ENCODE data around the gene MOSPD3. TPM values are rescaled to one million over a fixed set of nuclear protein-coding genes. Genes with fewer than 3 reads are reported as not detected.

The MOSPD3 gene
- total RNA-seq, 1 donor from 2014 or later: 14.7 TPM

GRCh38 chr7:100640517-100641440 lies 28.4 kb downstream of the MOSPD3 start:
- H3K27me3 ChIP-seq: no peaks in the 10 kb centered on the region
- no peaks in the 10 kb centered on the region for H3K9me3 ChIP-seq
- no peaks in the 10 kb centered on the region for H3K4me1 ChIP-seq
- peak; percentile 16 for ATAC-seq
- H3K27ac ChIP-seq: no peak overlapping the region
- no peaks in the 10 kb centered on the region for H3K36me3 ChIP-seq
- TF ChIP-seq, protein P1, sequence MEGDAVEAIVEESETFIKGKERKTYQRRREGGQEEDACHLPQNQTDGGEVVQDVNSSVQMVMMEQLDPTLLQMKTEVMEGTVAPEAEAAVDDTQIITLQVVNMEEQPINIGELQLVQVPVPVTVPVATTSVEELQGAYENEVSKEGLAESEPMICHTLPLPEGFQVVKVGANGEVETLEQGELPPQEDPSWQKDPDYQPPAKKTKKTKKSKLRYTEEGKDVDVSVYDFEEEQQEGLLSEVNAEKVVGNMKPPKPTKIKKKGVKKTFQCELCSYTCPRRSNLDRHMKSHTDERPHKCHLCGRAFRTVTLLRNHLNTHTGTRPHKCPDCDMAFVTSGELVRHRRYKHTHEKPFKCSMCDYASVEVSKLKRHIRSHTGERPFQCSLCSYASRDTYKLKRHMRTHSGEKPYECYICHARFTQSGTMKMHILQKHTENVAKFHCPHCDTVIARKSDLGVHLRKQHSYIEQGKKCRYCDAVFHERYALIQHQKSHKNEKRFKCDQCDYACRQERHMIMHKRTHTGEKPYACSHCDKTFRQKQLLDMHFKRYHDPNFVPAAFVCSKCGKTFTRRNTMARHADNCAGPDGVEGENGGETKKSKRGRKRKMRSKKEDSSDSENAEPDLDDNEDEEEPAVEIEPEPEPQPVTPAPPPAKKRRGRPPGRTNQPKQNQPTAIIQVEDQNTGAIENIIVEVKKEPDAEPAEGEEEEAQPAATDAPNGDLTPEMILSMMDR (IDR thresholded peaks at IDR 0.05): no peak
- intact Hi-C loops (cut with DNase I): no loop called here
- H3K4me3 ChIP-seq: no peak overlapping the region
- no peak for DNase-seq

DNA sequence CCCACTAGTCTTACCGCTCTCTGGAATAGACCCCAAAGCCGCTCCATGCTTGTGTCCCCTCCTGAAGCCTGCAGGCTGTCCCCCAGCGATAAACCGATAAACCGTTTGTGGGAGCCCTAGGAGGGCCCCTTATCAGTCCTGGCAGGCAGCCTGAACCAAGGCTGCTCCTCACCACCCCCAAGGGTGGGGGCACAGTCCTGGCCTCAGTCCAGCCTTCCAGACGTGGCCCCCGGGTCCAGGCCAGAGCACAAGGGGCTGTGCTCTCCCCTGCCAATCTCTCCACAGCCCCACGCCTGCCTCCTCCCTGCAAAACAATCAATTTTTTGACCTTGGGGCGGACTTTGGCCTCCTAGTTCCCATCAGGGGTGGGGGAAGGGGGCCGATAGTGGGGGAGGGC lies 29.1 kb downstream of the MOSPD3 start, which contains the start of gene TFR2:
Gene TFR2 (minus strand): TSS at position 90 of the 397 bp plus-strand sequence. CDS start 43 bp downstream, at position 47.
- DNase-seq (no peak), ATAC-seq (no peak)
- Histone ChIP-seq H3K27me3 (peaks cover under 1% of the 10 kb centered on the region), H3K4me3 (no peak within 1 kb of the TSS), H3K36me3 (no peaks in the 10 kb centered on the region), H3K4me1 (no peaks in the 10 kb centered on the region), H3K9me3 (no peaks in the 10 kb centered on the region), H3K27ac (no peak within 1 kb of the TSS)
- TF ChIP-seq, protein P1 (IDR thresholded peaks at IDR 0.05): no peak
- intact Hi-C loops (cut with DNase I): no loop called here

DNA sequence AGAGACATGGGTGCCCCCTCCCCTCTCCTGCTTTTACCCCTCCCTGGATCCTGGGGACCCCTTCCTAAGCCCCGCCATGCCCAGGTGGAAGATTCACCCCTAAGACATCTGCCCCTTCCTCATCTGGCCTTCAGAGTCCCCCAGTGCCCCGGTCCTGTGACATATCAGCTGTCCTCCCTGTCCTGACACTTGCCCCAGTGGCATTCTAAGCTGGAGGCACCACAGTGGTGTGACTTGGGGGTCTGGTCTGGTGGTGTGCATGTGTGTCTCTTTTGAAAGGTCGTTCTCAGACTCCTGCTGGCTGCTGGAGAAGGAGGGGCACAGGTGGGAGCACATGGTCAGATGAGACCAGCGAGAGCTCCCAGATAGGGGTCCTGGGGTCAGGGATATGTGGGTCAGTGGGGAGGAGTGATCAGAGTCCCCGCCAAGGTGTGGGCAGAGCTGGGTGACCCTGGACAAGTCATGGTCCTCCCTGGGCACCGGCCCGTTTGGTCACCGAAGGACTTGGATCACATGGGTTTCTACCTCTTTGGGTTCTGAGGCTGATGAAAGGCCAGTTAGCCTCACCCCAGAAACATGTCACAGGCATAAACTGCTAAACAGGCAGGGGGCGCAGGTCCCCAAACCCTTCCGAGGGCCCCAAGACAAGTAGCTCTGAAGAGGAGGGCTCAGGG lies 29.7 kb downstream of the MOSPD3 start:
- TF ChIP-seq, protein P1 (IDR thresholded peaks at IDR 0.05): no peak
- Histone ChIP-seq H3K36me3 (no peaks in the 10 kb centered on the region), H3K27me3 (peaks cover 6% of the 10 kb centered on the region), H3K27ac (no peak overlapping the region), H3K9me3 (no peaks in the 10 kb centered on the region), H3K4me1 (no peaks in the 10 kb centered on the region), H3K4me3 (no peak overlapping the region)
- DNase-seq (no peak), ATAC-seq (no peak)
- intact Hi-C loops (cut with DNase I): no loop called here

DNA sequence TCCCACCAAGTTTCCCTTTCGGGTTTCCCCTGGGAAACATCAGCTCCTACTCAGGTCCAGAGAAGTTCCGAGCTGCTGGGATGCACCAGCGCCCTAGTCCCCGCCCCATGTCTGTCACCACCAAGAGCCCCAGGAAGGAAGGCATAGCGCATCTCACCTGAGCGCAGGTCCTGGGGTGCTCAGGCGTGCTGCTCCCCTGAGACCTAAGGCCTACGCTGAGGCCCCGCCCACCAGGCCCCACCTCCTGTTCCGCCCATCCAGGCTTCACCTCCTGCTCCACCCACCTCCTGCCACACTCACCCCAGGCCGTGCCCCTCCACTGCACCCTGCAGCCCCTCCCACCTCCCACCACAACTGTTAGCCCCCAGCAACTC lies 30.2 kb downstream of the MOSPD3 start:
- H3K4me3 ChIP-seq: no peak overlapping the region
- DNase-seq (no peak), ATAC-seq (peak; percentile 52)
- intact Hi-C loops (cut with DNase I): no loop called here
- H3K27ac ChIP-seq: no peak overlapping the region
- TF ChIP-seq, protein P1 (IDR thresholded peaks at IDR 0.05): no peak
- peaks cover 7% of the 10 kb centered on the region for H3K27me3 ChIP-seq
- no peaks in the 10 kb centered on the region for H3K4me1 ChIP-seq
- no peaks in the 10 kb centered on the region for H3K36me3 ChIP-seq
- H3K9me3 ChIP-seq: no peaks in the 10 kb centered on the region

GRCh38 chr7:100649826-100650565 lies 37.7 kb downstream of the MOSPD3 start:
- Histone ChIP-seq H3K9me3 (no peaks in the 10 kb centered on the region), H3K4me1 (no peaks in the 10 kb centered on the region), H3K27ac (no peak overlapping the region), H3K36me3 (no peaks in the 10 kb centered on the region), H3K4me3 (no peak overlapping the region), H3K27me3 (peaks cover 25% of the 10 kb centered on the region)
- DNase-seq: no peak
- intact Hi-C loops (cut with DNase I): no loop called here
- TF ChIP-seq, protein P1 (IDR thresholded peaks at IDR 0.05): no peak
- no peak for ATAC-seq
